LNCAP (cell line): ENCODE measurements around the gene ZSCAN22.

Experiments used
- CTCF ChIP-seq: fragments of 450-650 bp; IDR thresholded peaks from 2 replicates; pipeline ENCODE4 v1.5.1; 2017; ENCODE audit warnings: mild to moderate bottlenecking

Gene ZSCAN22

DNA sequence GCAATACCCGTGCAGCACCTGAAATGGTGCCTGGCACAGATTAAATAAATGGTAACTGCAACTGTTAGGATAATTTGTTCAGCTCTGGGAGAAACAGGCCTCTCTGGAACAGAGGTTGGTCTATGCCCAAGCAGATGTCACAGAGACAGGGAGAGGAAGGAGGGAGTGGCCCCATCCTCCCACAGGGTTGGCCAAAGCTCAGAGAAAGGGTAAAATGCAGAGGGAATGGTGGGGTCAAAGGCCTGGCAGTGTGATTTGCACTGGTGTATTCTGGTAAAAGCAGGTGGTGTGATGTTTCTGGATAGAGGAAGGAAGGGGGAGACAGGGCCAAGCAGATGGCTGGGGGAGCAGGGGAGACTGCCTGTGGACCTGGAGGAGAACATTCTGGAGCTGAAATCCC lies 9.4 kb downstream of the ZSCAN22 start:
- TF ChIP-seq CTCF: no peak

GRCh38 chr19:58336820-58337219 lies 10.0 kb downstream of the ZSCAN22 start:
- no peak for TF ChIP-seq CTCF

DNA sequence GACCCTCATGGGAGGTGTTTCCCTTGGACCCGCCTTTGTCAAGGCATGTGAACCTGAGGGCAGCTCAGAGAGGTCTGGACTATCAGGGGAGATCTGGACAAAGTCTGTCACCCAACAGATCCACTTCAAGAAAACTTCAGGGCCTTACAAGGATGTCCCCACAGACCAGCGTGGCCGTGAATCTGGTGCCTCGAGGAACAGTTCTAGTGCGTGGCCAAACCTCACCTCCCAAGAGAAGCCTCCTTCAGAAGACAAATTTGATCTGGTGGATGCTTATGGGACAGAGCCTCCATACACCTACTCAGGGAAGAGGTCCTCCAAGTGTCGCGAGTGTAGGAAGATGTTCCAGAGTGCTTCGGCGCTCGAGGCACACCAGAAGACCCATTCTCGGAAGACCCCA lies 11.5 kb downstream of the ZSCAN22 start:
- TF ChIP-seq CTCF: no peak

GRCh38 chr19:58338825-58339558 lies 12.2 kb downstream of the ZSCAN22 start:
- no peak for TF ChIP-seq CTCF

GRCh38 chr19:58345558-58345957 lies 18.8 kb downstream of the ZSCAN22 start:
- TF ChIP-seq CTCF: no peak

DNA sequence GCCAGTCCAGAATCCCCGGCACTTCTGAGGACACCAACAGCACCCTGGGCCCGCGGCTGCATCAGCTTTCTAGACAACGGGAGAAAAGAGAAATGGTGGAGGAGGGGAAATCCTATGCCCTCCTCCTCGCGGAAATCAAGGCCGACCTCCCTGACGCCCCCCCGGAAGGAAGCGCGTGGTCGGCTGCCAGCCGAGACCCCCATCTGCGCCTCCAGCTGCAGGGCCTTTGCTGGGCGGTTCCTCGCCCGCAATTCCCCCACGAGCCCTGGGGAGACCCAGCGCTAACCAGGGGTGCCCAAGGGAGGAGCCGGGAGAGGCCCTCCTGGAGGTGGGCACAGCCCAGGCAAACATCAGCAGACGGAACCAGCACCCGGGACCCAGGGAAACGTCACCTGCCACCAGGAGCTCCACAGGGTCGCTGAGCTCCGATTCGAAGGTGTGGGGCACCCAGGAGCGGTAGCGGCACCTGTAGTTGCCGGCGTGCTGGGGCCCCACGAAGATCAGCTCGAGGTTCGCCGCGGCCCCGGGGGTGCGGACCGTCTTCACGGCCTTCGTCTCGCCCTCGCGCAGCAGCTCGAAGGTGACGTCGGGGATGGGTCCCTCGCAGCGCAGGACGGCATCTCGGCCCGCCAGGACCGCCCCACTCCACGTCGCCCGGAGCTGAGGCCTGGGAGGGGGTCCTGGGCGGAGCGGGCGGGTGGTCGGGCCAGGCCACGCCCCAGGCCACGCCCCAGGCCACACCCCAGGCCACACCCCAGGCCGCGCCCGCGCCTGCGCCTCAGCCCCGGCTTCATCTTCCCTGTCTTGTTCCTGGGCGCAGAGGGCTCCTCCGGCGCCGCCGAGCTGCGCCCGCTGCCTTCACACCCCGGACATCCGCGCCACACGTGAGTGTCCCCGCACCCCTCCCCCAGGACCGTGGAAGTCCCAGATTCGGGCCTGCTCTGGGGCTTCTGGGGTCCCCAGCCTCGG lies 20.5 kb downstream of the ZSCAN22 start:
- no peak for TF ChIP-seq CTCF

- TF ChIP-seq CTCF: no peak
These were observed 22.8 kb downstream of the ZSCAN22 start for GRCh38 chr19:58349590-58349989.
